ENCODE results near the gene EPHB4. TPM values are rescaled to one million over a fixed set of nuclear protein-coding genes. Genes with fewer than 3 reads are reported as not detected.

Gene EPHB4
- 38.1 to 45.9 TPM (median 42.2 TPM) in 5 replicates for total RNA-seq (2022; extraction: Qiagen RNA extraction)

DNA sequence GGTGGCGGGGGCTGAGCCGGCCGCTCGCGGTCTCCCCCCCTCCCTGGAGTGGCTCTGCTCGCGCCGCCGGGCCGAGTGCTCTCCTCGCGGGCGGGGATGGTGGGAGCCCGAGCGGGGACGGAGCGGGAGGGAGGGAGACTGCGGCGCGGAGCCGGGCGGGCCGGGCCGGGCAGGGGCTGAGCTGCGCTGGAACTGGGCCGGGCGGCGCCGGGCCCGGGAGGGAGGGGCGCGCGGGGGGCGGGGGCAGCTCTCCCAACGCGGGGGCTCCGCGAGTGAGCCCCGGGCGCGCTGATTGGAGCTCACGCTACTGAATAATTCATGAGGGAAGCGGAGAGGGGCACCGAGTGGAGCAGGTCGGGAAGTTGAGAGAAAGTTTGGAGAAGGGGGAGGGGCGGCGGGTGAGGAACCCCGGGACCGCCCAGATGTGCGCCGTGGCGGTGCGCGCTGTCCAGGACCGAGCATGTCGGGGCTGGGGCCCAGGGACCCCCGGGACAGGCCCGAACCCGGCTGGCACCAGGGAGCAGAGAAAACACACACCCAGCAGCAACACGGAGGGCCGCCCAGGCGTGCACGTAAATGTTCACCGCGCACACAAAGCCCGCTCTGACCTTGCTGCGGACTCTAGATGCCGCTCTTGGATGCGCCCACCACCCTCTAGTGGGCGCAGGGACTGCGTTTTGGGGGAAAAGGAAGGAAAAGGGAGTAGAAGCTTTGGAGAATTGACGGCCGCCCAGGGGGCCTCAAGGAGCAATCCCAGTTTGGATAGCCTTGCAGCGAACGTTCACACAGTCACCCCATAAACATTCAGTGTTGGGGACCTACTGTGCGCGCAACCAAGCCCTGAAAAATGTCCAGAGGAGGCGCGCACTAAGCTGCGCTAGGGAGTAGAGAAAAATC is at the start of gene EPHB4:
Gene EPHB4, minus strand, starts transcription at position 194 of the 897 bp plus-strand sequence. CDS start 493 bp downstream, outside the sequence.

DNA sequence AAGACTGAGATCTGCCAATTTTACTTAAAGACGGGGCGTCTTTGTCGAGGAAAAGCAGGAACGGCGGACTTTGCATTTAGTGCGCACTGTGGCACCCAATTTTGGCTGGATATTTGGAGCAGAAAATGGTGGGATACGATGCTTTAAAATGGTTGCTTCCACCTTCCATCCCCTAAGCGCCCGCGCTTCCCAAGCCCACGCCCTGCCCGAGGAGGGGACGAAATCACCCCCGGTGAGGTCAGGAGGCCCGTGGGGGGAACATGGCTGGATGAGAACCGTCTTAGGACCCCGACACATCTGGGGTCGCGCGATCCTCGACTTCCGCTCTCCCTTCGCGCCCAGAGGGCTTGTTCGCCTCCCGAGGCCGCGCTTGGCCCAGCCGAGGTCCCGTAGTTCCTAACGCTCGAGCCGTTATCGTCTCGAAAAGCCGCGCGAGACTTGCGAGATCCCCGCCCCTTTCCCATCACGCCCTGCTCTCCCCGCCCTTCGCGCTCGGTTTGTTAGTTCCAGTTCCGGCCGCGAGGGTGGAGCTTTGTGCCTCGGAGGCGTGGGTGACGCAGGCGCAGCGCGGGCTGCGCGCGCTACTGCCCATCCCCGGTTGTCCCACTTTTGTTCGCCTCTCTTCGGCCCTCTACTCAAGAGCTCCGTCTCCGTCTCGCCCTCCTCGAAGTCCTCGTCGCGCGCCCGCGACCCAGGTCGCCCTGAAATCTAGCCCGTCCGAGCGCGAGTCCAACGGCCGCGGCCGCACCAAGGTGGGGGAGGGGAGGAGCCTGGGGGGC is 47.4 kb upstream of the EPHB4 start, which contains the start of gene SRRT:
Gene SRRT, plus strand, starts transcription at position 527 of the 779 bp plus-strand sequence. CDS start 488 bp downstream, outside the sequence.

DNA sequence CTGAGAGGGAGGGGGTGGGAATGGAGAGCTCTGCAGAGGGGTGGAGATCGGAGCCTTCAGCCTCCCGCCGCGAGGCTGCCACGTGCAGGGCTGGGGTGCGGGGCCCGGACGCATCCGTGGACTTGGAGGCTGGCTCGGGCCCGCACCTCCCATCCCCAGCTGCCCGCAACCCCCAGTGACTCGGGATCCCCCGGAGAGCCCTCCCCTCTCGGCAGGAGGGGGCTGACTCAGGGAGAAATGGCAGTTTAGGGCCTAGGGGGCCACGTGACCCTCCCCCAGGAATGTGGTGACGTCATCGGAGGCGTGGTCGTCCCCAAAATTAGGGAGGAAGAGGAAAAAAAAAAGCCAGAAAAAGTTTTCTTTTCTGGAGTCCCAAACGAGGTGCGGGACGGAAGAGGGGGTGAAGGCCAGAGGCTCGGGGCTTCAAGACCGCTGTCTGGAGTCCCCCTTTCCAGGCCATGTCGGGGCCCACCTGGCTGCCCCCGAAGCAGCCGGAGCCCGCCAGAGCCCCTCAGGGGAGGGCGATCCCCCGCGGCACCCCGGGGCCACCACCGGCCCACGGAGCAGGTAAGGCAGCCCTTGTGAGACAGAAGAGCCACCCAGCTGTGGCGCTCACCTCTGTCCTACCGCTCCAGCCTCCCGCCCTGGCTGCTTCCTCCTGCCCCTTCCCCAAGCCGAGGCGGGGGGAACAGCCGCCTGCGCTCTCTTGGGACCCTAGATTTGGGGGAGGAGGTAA is 39.9 kb upstream of the EPHB4 start, which contains the start of gene TRIP6:
Gene TRIP6, plus strand, starts transcription at position 348 of the 736 bp plus-strand sequence. Its CDS starts 111 bp downstream, at position 459.

DNA sequence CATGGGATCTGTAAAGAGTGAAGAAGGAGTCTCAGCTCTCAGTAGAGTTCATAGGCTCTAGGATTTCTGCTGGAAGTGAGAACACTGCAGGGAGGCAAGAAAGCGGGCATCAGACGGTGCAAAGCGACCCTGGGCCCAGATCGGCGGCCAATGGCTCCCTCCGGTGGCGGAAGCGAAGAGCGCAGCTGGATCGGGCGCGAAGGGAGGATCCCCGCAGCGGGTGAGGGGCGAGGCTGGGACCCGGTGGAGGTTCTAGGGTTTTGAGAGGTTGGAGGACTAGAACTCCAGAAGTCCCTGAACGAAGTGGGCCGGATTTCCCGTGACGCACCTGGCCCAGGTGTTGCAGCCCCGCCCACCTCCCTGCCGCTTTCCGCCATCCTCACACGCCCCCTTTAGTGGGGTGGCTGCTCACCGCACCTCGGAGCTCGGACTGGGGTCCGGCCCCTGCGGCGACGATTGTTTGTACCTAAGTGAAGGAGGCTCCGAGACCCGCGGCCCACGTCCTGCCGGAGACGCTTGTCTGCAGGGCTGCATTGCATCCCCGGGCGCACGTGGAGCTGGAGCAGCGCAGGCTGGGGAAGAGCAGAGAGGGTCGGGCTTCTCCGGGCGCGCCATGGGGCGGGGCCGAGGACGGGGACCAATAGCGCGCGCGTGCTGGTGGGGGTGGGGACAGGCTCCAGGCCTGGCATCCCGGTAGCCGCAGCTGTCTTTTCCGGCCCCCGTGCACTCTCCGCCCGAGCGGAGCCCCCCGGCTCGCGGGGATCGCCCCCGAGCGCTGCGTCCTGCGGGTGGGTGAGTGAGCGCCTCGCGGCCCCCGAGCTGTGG is 24.9 kb upstream of the EPHB4 start, which contains the start of gene SLC12A9:
Gene SLC12A9, plus strand, starts transcription at position 666 of the 825 bp plus-strand sequence. CDS start 1,485 bp downstream, outside the sequence.

Other genes with a start within 250 kb of the EPHB4 start
- gene LRCH4, start 241.4 kb downstream of the EPHB4 start, total RNA-seq (2022; extraction: Qiagen RNA extraction): 14.3 to 17.9 TPM (median 15.6 TPM) in 5 replicates
- gene FBXO24, start 241.2 kb downstream of the EPHB4 start, total RNA-seq (2022; extraction: Qiagen RNA extraction): 0.07 to 0.35 TPM (median 0.28 TPM) in 5 replicates
- gene PCOLCE, start 225.2 kb downstream of the EPHB4 start, total RNA-seq (2022; extraction: Qiagen RNA extraction): 6.7 to 10.9 TPM (median 8.5 TPM) in 5 replicates
- 17.0 to 22.3 TPM (median 19.6 TPM) in 5 replicates for gene MOSPD3, start 215.0 kb downstream of the EPHB4 start, total RNA-seq (2022; extraction: Qiagen RNA extraction)
- 2.0 to 2.4 TPM (median 2.1 TPM) in 5 replicates for gene TFR2, start 186.0 kb downstream of the EPHB4 start, total RNA-seq (2022; extraction: Qiagen RNA extraction)
- gene ACTL6B, start 171.1 kb downstream of the EPHB4 start, total RNA-seq (2022; extraction: Qiagen RNA extraction): not detected in 5 replicates
- gene GNB2, start 153.8 kb downstream of the EPHB4 start, total RNA-seq (2022; extraction: Qiagen RNA extraction): 194 to 257 TPM (median 243 TPM) in 5 replicates
- 14.9 to 18.4 TPM (median 16.5 TPM) in 5 replicates for gene GIGYF1, start 133.3 kb downstream of the EPHB4 start, total RNA-seq (2022; extraction: Qiagen RNA extraction)
- gene POP7, start 121.4 kb downstream of the EPHB4 start, total RNA-seq (2022; extraction: Qiagen RNA extraction): 65.5 to 91.5 TPM (median 89.7 TPM) in 5 replicates
- not detected in 5 replicates for gene EPO, start 107.1 kb downstream of the EPHB4 start, total RNA-seq (2022; extraction: Qiagen RNA extraction)
- gene ZAN, start 93.9 kb downstream of the EPHB4 start, total RNA-seq (2022; extraction: Qiagen RNA extraction): not detected in 5 replicates
- 14.1 to 16.1 TPM (median 14.7 TPM) in 5 replicates for gene SLC12A9, start 25.2 kb upstream of the EPHB4 start, total RNA-seq (2022; extraction: Qiagen RNA extraction)
- 43.8 to 55.0 TPM (median 51.5 TPM) in 5 replicates for gene TRIP6, start 39.9 kb upstream of the EPHB4 start, total RNA-seq (2022; extraction: Qiagen RNA extraction)
- 127 to 136 TPM (median 132 TPM) in 5 replicates for gene SRRT, start 47.6 kb upstream of the EPHB4 start, total RNA-seq (2022; extraction: Qiagen RNA extraction)
- gene UFSP1, start 62.2 kb upstream of the EPHB4 start, total RNA-seq (2022; extraction: Qiagen RNA extraction): 3.7 to 6.3 TPM (median 6.0 TPM) in 5 replicates
- 2.4 to 3.2 TPM (median 3.0 TPM) in 5 replicates for gene ACHE, start 68.4 kb upstream of the EPHB4 start, total RNA-seq (2022; extraction: Qiagen RNA extraction)
- 13.5 to 23.7 TPM (median 20.2 TPM) in 5 replicates for gene MUC3A, start 122.0 kb upstream of the EPHB4 start, total RNA-seq (2022; extraction: Qiagen RNA extraction)
- gene MUC12, start 142.0 kb upstream of the EPHB4 start, total RNA-seq (2022; extraction: Qiagen RNA extraction): 12.6 to 23.9 TPM (median 19.6 TPM) in 5 replicates
- gene MUC17, start 192.6 kb upstream of the EPHB4 start, total RNA-seq (2022; extraction: Qiagen RNA extraction): 0.01 to 0.02 TPM (median 0.02 TPM) in 5 replicates